Fibroblast of lung (primary cell): ENCODE data around the gene TUBA4B. TPM values are rescaled to one million over a fixed set of nuclear protein-coding genes. Genes with fewer than 3 reads are reported as not detected.

ENCODE experiments used
- DNase-seq, 2 donors: peaks; one replicate each; pipeline versions ENCODE4 v3.0.0 to v3.0.0-alpha.2; 2010; ENCODE audit warnings: low read depth in 2 of 2
- H2AFZ ChIP-seq: 2 replicates; pipeline ENCODE4 v1.5.1; 2012; ENCODE audit warnings: low read length, control low read depth, inconsistent platforms
- H3K27ac ChIP-seq: 2 replicates; pipeline ENCODE4 v1.5.1; 2011; ENCODE audit warnings: low read length, control low read depth; ENCODE audit not compliant: insufficient read depth
- H3K27me3 ChIP-seq: 2 replicates; pipeline ENCODE4 v1.5.1; 2011; ENCODE audit warnings: mild to moderate bottlenecking, low read length; ENCODE audit not compliant: control insufficient read depth, insufficient read depth
- H3K36me3 ChIP-seq: 2 replicates; pipeline ENCODE4 v1.5.1; 2011; ENCODE audit warnings: low read length; ENCODE audit not compliant: control insufficient read depth, insufficient read depth
- H3K4me1 ChIP-seq: 2 replicates; pipeline ENCODE4 v1.5.1; 2011; ENCODE audit warnings: low read length; ENCODE audit not compliant: control insufficient read depth, insufficient read depth; ENCODE audit errors: extremely low read depth
- H3K4me2 ChIP-seq: 2 replicates; pipeline ENCODE4 v1.5.1; 2011; ENCODE audit warnings: low read length, control low read depth; ENCODE audit not compliant: insufficient read depth; ENCODE audit errors: extremely low read depth
- H3K4me3 ChIP-seq, 4 experiments: fragments of 200-600 bp in 1 of 4; sonication (generic) in 1 of 4; replicated peaks in 1 of 4; 2 replicates each; pipeline ENCODE4 v1.5.1; 2011 to 2016; ENCODE audit warnings: low read length in 4 of 4, low read depth in 3 of 4, mild to moderate bottlenecking in 3 of 4, control low read depth in 2 of 4, inconsistent platforms in 1 of 4, mixed read lengths in 1 of 4; ENCODE audit not compliant: insufficient read depth in 1 of 4; ENCODE audit errors: control extremely low read depth in 1 of 4
- H3K79me2 ChIP-seq: 2 replicates; pipeline ENCODE4 v1.5.1; 2012; ENCODE audit warnings: mild to moderate bottlenecking, low read length, inconsistent platforms; ENCODE audit not compliant: control insufficient read depth, insufficient read depth
- H3K9ac ChIP-seq: 2 replicates; pipeline ENCODE4 v1.5.1; 2011; ENCODE audit warnings: mild to moderate bottlenecking, low read length, control low read depth; ENCODE audit not compliant: insufficient read depth
- H3K9me3 ChIP-seq: 2 replicates; pipeline ENCODE4 v1.5.1; 2012; ENCODE audit warnings: low read depth, low read length; ENCODE audit not compliant: control insufficient read depth, insufficient read depth
- H4K20me1 ChIP-seq: 2 replicates; pipeline ENCODE4 v1.5.1; 2011; ENCODE audit warnings: low read length; ENCODE audit not compliant: control insufficient read depth, insufficient read depth; ENCODE audit errors: extremely low read depth
- CTCF ChIP-seq, 2 donors: IDR thresholded peaks in 1 of 2; conservative IDR thresholded peaks in 1 of 2; 1 replicate in 1 of 2; 2 replicates in 1 of 2; pipeline ENCODE4 v1.5.1; 2011 to 2012; ENCODE audit warnings: low read length in 2 of 2, control low read depth in 1 of 2, inconsistent platforms in 1 of 2, low read depth in 1 of 2, mild to moderate bottlenecking in 1 of 2
- EZH2 ChIP-seq: IDR thresholded peaks from 2 replicates; pipeline ENCODE4 v1.5.1; 2012; ENCODE audit warnings: low read length, control low read depth, mild to moderate bottlenecking; ENCODE audit errors: missing control alignments
- polyA plus RNA-seq, 2 donors: library from polyadenylated mRNA; depleted of rRNA in 1 of 2; stranded (reverse) in 1 of 2; unstranded in 1 of 2; fragments of >200 nt; gene quantifications; 2 replicates each; pipeline ENCODE4 v1.2.1, GENCODE V29; 2011 to 2012; ENCODE audit warnings: missing spikeins in 1 of 2
- total RNA-seq: library from RNA; depleted of rRNA; stranded (reverse); fragments of >200 nt; gene quantifications from 2 replicates; pipeline ENCODE4 v1.2.1, GENCODE V29; 2014

The TUBA4B gene
- total and polyA plus RNA-seq, 2 donors (not counting 1 experiment from before 2014, with no cell fraction given): not detected

GRCh38 chr2:219261024-219261855, 8.2 kb downstream of the TUBA4B start:
- TF ChIP-seq EZH2 (no peak), CTCF (conservative IDR thresholded peaks at IDR 0.05 in 1 of 2, IDR thresholded peaks at IDR 0.05 in 1 of 2; ENCODE audit: low read depth in 1 of 2, low read length in 2 of 2) (no peak)
- Histone ChIP-seq H2AFZ (no peak overlapping the region), H3K36me3 (no peaks in the 10 kb centered on the region), H3K27me3 (peaks cover 12% of the 10 kb centered on the region), H3K9me3 (no peaks in the 10 kb centered on the region), H3K9ac (no peak overlapping the region), H3K4me3 (no peak overlapping the region), H4K20me1 (no peaks in the 10 kb centered on the region), H3K27ac (no peak overlapping the region), H3K4me2 (no peak overlapping the region), H3K4me1 (no peaks in the 10 kb centered on the region), H3K79me2 (no peaks in the 10 kb centered on the region)
- DNase-seq: no peak

- Histone ChIP-seq H3K4me2 (no peak overlapping the region), H3K79me2 (no peaks in the 10 kb centered on the region), H4K20me1 (no peaks in the 10 kb centered on the region), H3K27me3 (peaks cover 17% of the 10 kb centered on the region), H3K27ac (no peak overlapping the region), H3K36me3 (no peaks in the 10 kb centered on the region), H3K9ac (no peak overlapping the region), H3K4me1 (no peaks in the 10 kb centered on the region), H3K4me3 (no peak overlapping the region), H2AFZ (no peak overlapping the region), H3K9me3 (no peaks in the 10 kb centered on the region)
- DNase-seq: no peak
- no peak for TF ChIP-seq CTCF (conservative IDR thresholded peaks at IDR 0.05 in 1 of 2, IDR thresholded peaks at IDR 0.05 in 1 of 2; ENCODE audit: low read depth in 1 of 2, low read length in 2 of 2)
- no peak for TF ChIP-seq EZH2
These were observed 13.2 kb downstream of the TUBA4B start for GRCh38 chr2:219266232-219266631.

GRCh38 chr2:219266886-219267285, 13.8 kb downstream of the TUBA4B start:
- H3K27ac ChIP-seq: no peak overlapping the region
- no peaks in the 10 kb centered on the region for H3K4me1 ChIP-seq
- no peak overlapping the region for H2AFZ ChIP-seq
- no peaks in the 10 kb centered on the region for H3K9me3 ChIP-seq
- no peaks in the 10 kb centered on the region for H3K79me2 ChIP-seq
- H4K20me1 ChIP-seq: no peaks in the 10 kb centered on the region
- no peak overlapping the region for H3K4me3 ChIP-seq
- H3K9ac ChIP-seq: no peak overlapping the region
- no peak for DNase-seq
- no peak for TF ChIP-seq EZH2
- TF ChIP-seq CTCF (conservative IDR thresholded peaks at IDR 0.05 in 1 of 2, IDR thresholded peaks at IDR 0.05 in 1 of 2; ENCODE audit: low read depth in 1 of 2, low read length in 2 of 2): no peak
- peaks cover 18% of the 10 kb centered on the region for H3K27me3 ChIP-seq
- no peaks in the 10 kb centered on the region for H3K36me3 ChIP-seq
- no peak overlapping the region for H3K4me2 ChIP-seq
